Lower lobe of right lung (tissue), 2 donors: ENCODE measurements around the gene TADA1. TPM values are rescaled to one million over a fixed set of nuclear protein-coding genes. Genes with fewer than 3 reads are reported as not detected.
"Not testable (repeated sequence)": the region's sequence is repeated elsewhere in the genome, so short reads cannot be mapped to it uniquely, and the experiment has no call there.

Experiments used
- ATAC-seq, 2 donors: fragments of 200-7000 bp; cut with Tn5 transposase; one replicate each; pipeline ENCODE4 v1.9.1; 2020 to 2022; ENCODE audit warnings: mild to moderate bottlenecking in 2 of 2, moderate library complexity in 2 of 2
- DNase-seq: peaks from one replicate; pipeline ENCODE4 v3.0.0-alpha.2; 2020
- H3K27ac ChIP-seq: fragments of 200-600 bp; one replicate; pipeline ENCODE4 v1.8.0; 2022
- H3K27me3 ChIP-seq: fragments of 200-600 bp; one replicate; pipeline ENCODE4 v1.8.0; 2022; ENCODE audit warnings: low read depth
- H3K36me3 ChIP-seq: fragments of 200-600 bp; one replicate; pipeline ENCODE4 v1.8.0; 2022; ENCODE audit warnings: mild to moderate bottlenecking
- H3K4me1 ChIP-seq: fragments of 200-600 bp; one replicate; pipeline ENCODE4 v1.8.0; 2022
- H3K4me3 ChIP-seq: fragments of 200-600 bp; one replicate; pipeline ENCODE4 v1.8.0; 2022; ENCODE audit warnings: mild to moderate bottlenecking
- H3K9me3 ChIP-seq: fragments of 200-600 bp; one replicate; pipeline ENCODE4 v1.8.0; 2022
- CTCF ChIP-seq: fragments of 200-600 bp; IDR thresholded peaks from one replicate; pipeline ENCODE4 v1.8.0; 2022; ENCODE audit warnings: antibody characterized with exemption, mild to moderate bottlenecking
- intact Hi-C: fragments of 100-400 bp; cut with DNase I; formaldehyde crosslinking; loops from one replicate; pipeline ENCODE4 v1.11.0; 2022
- total RNA-seq: library from RNA; stranded (reverse); fragmentation: NEBNext Ultra II Directional; extraction: Animal tissue kit (Norgen Biotek cat#: 25700); gene quantifications from one replicate; pipeline ENCODE4 v1.2.1, GENCODE V29; 2021
- donor health status: DM: no; HTN: yes; CAD: no; lungs with severe emphysema.

The TADA1 gene
- total RNA-seq, 1 donor from 2014 or later: 9.6 TPM

- Histone ChIP-seq H3K9me3 (no peaks in the 10 kb centered on the region), H3K4me3 (no peak overlapping the region), H3K27me3 (peaks cover 10% of the 10 kb centered on the region), H3K4me1 (no peaks in the 10 kb centered on the region), H3K27ac (no peak overlapping the region), H3K36me3 (no peaks in the 10 kb centered on the region)
- intact Hi-C loops: no loop called here
- DNase-seq (no peak), ATAC-seq (no peak)
- TF ChIP-seq CTCF: no peak
These were observed 13.7 kb upstream of the TADA1 start for GRCh38 chr1:166889776-166890175.

- no peak overlapping the region for H3K27ac ChIP-seq
- no peaks in the 10 kb centered on the region for H3K36me3 ChIP-seq
- no peak for ATAC-seq
- no peak for DNase-seq
- H3K27me3 ChIP-seq: peaks cover 22% of the 10 kb centered on the region
- no peaks in the 10 kb centered on the region for H3K4me1 ChIP-seq
- no peak overlapping the region for H3K4me3 ChIP-seq
- H3K9me3 ChIP-seq: no peaks in the 10 kb centered on the region
- intact Hi-C loops: no loop called here
- no peak for TF ChIP-seq CTCF
These were observed 12.5 kb upstream of the TADA1 start for GRCh38 chr1:166888373-166889111.

GRCh38 chr1:166884971-166885370 is 8.9 kb upstream of the TADA1 start:
- no peak overlapping the region for H3K27ac ChIP-seq
- intact Hi-C loops: no loop called here
- TF ChIP-seq CTCF: no peak
- DNase-seq: no peak
- no peaks in the 10 kb centered on the region for H3K9me3 ChIP-seq
- H3K36me3 ChIP-seq: no peaks in the 10 kb centered on the region
- no peak overlapping the region for H3K4me3 ChIP-seq
- peaks cover 24% of the 10 kb centered on the region for H3K27me3 ChIP-seq
- ATAC-seq: no peak
- no peaks in the 10 kb centered on the region for H3K4me1 ChIP-seq

GRCh38 chr1:166884040-166884642 is 8.1 kb upstream of the TADA1 start:
- ATAC-seq (peak; percentile 77 to 83), DNase-seq (peak; percentile 55)
- no peaks in the 10 kb centered on the region for H3K4me1 ChIP-seq
- intact Hi-C loops: no loop called here
- H3K27ac ChIP-seq: no peak overlapping the region
- TF ChIP-seq CTCF: peak; percentile 64
- H3K27me3 ChIP-seq: peaks cover 24% of the 10 kb centered on the region
- H3K9me3 ChIP-seq: no peaks in the 10 kb centered on the region
- peak overlapping the region; percentile 18 for H3K4me3 ChIP-seq
- H3K36me3 ChIP-seq: no peaks in the 10 kb centered on the region

- no peak for DNase-seq
- intact Hi-C loops: no loop called here
- Histone ChIP-seq H3K9me3 (no peaks in the 10 kb centered on the region), H3K4me3 (no peak overlapping the region), H3K27ac (no peak overlapping the region), H3K27me3 (peaks cover 24% of the 10 kb centered on the region), H3K36me3 (no peaks in the 10 kb centered on the region), H3K4me1 (no peaks in the 10 kb centered on the region)
- TF ChIP-seq CTCF: no peak
- ATAC-seq: no peak
These were observed 6.8 kb upstream of the TADA1 start for GRCh38 chr1:166882893-166883292.

- H3K36me3 ChIP-seq, H3K9me3 ChIP-seq, ATAC-seq, H3K27me3 ChIP-seq, H3K27ac ChIP-seq, DNase-seq, H3K4me3 ChIP-seq, intact Hi-C loops: not testable (repeated sequence)
- H3K4me1 ChIP-seq: peaks cover 27% of the 10 kb centered on the region
These were observed 2.3 kb upstream of the TADA1 start for GRCh38 chr1:166878173-166878917.
